Activated CD4-positive, CD25-positive, alpha-beta regulatory T cell treated with anti-CD3 and anti-CD28 coated beads, Interleukin-2, amount 50 U/mL, for 72 hours (primary cell): ENCODE data around the gene SAMD3.
"Not testable (repeated sequence)": the region's sequence is repeated elsewhere in the genome, so short reads cannot be mapped to it uniquely, and the experiment has no call there.

Source experiments
- DNase-seq: peaks from one replicate; pipeline ENCODE4 v3.0.0; 2021

SAMD3 gene

DNA sequence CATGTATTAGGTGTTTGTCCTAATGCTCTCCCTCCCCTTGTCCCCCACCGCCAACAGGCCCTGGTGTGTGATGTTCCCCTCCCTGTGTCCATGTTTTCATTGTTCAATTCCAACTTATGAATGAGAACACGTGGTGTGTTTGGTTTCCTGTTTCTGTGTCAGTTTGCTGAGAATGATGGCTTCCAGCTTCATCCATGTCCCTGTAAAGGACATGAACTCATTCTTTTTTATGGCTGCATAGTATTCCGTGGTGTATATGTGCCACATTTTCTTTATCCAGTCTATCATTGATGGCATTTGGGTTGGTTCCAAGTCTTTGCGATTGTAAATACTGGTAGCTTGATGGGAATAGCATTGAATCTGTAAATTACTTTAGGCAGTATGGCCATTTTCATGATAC lies 52.6 kb downstream of the SAMD3 start:
- DNase-seq, result not testable (repeated sequence)

DNA sequence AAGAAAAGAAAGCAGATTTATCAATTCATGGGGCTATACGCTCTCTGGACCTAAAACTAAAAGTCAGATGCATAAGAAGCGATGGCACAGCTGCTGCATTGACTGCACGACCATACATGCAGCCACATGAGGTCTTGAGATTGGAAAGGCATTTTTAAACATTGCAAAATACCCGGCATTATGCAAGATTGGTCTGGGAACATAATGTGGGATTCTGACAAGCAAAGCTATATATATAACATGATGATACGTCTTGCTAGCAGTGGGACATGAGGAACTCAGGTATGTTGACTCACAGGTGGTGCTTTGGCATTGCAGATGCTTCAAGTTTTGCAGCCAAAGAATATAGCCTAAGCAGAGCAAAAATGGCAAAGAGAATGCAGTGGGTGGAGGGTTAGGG lies 55.1 kb downstream of the SAMD3 start:
- DNase-seq, result no peak

DNA sequence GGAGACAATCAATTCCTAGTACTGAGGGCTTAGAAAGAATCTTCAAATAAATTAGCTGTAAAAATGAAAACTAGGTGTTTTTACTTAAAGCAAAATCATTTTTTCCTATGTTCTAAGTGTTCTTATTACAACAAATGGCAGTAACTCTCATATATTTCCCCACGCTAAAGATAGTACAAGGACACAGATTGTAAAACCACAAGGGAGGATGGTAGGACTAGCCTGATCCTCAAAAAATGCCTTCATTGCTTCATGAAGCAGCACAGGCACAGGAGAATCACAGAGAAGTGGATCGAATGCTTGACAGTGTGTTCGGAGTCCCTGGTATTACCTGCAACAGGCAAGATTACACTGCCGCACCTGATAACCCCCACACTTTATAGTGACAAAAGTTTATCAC lies 58.5 kb downstream of the SAMD3 start:
- DNase-seq, result no peak

DNA sequence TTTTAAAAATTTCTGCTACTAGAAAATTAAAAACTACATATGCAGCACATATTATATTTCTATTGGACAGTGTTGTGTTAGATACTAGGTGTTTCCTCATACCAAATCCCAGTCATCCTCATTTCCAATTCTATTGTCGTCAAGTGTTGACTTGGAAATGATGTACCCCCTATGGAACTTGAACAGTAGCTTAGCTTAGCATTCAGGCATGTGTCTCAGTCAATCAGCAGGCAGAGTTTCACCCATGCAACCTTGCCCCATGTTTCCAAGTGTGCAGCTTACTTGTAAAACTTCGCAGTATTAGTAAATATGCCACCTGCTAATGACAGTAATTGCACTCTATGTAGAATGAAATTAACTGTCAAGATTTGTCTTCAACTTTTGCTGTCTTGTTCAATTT lies 59.5 kb downstream of the SAMD3 start:
- DNase-seq, result no peak

DNA sequence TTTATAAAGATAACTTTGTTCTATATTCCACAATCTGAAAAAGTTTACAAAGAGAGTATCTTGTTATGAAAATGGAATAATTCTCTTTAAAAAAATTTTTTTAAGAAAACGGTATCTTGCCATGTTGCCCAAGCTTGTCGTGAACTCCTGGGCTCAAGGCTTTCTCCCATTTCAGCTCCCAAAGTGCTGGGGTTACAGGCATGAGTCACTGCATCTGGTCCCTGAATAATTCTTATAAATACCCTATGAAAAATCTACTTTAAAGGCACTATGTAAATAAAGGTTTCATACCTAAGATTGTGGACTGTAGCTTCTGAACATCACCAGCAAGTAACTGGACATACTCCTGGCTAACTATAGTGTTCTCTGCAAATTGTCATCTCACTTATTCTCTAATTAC lies 60.3 kb downstream of the SAMD3 start:
- DNase-seq, result no peak

DNA sequence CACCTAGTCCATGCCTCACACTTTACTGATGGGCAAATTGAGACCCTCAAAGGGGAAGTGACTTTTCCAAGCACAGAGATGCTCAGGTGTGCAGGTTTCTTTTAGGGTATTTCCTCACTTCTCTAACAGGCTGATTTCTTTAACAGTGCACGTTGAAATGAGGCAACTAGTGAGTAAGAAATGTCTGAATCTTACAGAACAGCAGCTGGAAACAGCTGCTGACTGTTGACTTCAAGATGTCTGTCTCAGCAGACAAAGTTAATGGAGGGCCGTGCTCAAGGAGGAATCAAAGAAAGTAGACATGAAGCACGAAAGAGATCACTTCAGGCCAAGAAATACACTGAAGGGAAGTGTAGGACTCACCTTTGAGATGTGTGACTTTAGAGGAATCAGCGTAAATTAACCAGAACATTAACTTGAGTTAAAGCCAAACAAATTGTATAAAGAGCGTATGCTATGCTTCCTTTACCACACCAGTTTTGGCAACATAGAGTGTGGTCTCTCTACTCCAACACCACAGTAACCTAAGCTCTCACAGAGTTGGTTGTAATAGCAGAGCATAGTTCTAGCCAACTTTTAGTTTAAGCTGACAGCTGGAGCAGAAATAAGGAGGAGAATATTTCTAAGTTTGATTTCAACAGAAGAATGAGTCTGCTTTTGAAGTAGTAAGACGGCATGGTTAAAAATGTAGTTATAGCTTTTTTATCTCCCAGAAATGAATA lies 60.9 kb downstream of the SAMD3 start:
- DNase-seq, result no peak

DNA sequence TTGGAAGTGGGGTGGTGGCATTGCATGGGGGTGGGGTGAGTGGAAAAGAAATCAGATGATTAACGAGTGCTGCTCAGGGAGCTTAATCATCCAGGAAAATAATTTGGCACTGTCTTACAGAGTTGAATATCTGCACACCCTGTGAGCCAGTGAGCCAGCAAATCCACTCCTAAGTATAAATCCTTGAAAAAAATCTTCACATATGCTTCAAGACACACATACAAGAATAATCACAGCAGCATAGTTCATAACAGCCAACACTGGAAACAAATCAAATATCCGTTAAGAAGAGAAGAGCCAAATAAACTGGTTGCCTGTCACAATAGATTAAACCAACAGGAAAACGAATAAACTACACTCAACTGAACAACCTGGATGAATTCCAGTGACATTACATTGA lies 62.8 kb downstream of the SAMD3 start:
- DNase-seq, result no peak

DNA sequence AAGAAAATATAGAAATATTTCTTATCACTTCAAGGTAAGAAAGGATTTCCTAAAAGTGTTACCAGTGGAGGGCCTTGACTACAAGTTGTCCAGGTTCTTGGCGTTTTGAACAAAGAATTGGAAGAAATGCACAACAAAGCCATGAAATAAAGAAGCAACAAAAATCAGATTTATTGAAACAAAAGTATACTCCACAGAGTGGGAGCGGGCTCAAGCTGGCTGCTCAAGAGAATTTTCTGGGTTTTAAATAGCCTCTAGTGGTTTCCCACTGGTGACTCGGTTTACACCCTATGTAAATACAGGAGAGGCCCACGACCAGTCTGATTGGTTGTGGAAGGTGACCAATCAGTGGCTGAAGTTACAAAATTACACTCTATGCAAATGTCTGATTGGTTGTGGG lies 64.2 kb downstream of the SAMD3 start:
- DNase-seq, result no peak

DNA sequence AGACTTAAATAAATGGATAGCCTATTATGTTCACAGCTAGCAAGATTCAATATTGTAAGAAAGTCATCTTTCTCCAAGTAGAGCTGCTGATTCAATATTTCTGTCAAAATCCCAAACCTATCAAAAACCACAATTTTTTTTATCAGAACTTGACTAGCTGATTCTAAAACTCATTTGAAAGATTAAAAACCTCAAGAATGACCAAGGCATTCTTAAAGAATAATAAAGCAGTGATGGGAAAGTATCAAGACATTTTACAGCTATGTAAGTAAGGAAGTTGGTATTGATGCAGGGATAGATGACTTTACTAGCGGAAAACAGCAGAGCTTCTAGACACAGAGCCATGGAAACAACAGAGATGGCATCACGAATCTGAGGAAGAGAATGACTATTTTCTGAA lies 64.7 kb downstream of the SAMD3 start:
- DNase-seq, result no peak

DNA sequence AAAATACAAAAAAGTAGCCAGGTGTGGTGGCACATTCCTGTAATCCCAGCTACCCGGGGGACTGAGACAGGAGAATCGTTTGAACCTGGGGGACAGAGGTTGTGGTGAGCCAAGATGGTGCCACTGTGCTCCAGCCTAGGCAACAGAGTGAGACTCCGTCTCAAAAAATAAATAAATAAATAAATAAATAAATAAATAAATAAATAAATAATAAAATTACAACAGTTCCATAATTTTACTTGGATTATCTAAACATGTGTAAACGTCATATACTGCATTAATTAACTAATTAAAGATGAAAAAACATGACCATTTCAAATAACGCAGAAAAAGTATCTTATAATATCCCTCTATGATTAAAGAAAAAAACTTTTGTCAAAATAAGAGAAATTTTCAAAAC lies 65.8 kb downstream of the SAMD3 start:
- no peak for DNase-seq

DNA sequence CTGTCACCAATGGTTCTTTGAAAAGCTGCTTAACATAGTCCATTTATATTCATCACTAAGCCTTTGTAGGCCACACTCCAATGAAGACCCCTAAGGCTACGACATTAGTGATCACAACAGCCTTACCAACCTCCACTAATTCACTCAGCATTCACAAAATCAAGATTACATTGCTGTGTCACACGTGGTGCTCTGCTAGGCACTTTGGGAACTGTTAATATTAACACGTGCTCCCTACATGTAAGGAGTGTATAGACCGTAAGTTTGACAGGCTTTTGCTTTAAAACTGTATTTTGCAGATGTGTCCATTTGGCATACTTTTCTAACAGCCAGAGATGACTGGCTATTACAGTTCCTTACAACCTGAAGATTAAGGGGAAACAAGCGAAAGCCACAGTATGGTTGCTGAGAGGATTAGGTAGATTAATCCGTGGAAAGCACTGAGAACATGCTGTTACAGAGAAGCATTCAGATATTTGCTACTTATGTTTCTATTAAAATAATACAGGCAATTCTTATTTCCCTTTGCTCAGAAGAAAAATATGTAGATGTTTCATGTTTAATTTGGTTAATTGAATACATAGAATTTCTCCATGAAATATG lies 69.7 kb downstream of the SAMD3 start:
- DNase-seq, result no peak

DNA sequence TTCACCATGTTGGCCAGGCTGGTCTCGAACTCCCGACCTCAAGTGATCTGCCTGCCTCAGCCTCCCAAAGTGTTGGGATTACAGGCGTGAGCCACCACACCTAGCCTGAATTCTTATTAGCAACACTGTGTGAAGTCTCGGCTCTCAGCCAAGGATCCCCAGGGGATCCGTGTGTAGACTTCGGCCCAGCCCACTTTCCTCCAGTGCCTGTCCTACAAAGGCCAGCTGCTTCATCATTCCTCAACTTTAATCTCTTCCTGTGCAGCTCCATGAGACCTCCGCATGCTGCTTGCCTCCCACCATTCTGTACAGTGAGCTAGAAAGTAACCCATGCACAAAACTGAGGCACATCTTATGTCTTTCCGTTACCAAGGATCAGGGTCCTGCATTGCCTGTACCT lies 71.8 kb downstream of the SAMD3 start:
- DNase-seq, result no peak

DNA sequence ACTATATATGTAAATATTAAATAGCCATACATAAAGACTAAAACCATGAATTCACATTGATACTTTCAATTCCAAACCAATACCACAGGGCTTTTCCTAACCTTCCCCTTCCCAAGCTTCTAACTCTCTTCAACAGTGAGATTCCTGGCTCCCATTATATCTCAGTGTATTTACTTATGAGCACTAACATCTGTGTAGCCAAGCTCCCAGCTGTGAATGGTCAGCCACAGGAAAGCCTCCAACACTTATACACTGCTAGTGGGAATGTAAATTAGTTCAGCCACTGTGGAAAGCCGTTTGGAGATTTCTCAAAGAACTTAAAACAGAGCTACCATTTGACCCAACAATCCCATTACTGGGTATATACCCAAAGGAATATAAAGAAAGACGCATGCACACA lies 73.7 kb downstream of the SAMD3 start:
- DNase-seq, result not testable (repeated sequence)

DNA sequence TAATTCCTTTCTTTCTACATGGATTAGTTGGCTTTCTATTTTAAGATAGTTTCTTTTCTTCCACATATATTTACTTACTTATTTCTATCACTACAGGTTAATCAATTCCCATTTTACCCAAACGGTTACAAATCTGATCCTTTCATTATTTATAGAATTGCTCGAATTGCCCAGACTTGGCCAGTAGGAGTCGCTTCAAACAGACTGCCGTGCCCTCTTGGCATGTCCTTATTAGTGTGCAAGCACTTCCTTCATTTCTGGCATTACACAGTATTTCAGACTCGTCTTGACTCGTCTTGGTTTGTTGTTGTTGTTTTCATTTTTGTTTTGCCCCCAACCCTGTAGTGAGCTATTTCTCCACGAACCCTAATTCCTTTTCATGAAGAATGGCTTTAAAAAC lies 74.6 kb downstream of the SAMD3 start:
- DNase-seq, result no peak

DNA sequence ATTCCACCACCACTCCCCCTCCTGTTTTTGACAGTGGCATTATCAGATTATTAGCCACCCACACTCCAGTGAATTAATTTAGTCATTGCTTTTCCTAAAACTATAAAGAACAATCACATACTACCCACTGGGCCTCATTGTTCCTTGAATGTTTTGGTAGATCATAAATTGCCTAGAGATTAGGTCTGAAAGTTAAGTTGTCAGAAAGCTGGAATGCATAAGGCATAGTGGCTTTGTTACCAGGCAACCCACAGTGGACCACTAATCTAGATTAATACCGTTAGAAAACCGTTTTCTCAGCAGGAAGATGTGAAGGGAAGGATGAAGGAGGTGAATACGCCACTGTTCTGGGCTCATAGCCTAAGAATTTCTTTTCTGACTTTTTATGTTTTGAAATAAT lies 75.6 kb downstream of the SAMD3 start:
- no peak for DNase-seq

DNA sequence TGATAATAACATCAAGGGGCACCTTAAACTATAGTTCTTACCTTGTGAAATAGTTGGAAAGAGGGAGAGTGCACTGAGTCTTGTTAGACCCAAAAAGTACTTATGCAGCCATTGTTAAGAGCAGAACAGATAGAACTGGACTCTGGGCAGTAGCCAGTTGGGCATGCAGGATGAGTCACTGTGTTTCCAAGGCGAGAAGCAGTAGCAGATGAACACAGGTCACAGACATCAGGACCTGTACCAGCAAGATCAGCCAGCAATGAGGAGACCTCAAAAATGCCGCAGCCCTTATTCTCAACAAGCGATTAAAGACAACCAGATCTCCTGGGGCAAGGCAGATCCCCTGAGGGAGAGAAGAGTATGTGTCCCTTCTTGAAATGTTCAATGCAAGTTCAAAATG lies 79.0 kb downstream of the SAMD3 start:
- no peak for DNase-seq

DNA sequence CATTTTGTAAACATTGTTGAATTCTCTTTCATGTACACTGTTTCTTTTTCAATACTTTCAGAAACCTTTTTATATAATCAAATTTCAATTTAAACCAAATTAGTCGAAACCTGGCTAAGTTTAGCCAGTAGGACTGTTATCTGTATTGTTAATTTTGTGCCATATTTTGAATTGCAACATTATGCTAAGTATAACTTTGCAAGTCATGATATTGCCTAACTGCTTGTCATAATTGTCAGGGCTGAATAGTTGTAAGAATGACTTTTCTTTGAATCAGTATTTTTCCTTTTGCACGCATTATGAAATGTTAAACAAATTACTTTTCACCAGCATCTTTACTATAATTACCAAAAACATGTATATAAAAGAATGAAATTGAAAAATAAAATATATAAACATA lies 82.7 kb downstream of the SAMD3 start:
- DNase-seq, result no peak

DNA sequence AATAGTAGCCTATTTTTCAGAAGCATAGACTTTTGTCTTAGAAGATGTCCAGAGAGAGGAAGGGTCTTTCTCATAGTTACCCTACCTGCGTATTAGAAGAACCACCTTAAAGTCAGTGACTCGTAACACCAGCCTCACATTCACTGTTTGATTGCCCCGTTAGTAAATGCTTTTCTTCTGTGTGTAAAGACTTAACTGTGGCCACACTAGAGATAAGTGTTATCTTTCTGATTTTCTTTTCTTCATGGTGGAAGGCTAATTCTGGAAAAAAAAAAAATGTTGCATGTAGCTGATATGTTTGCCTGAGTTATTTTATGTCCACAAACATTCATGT lies 83.9 kb downstream of the SAMD3 start:
- DNase-seq, result no peak

DNA sequence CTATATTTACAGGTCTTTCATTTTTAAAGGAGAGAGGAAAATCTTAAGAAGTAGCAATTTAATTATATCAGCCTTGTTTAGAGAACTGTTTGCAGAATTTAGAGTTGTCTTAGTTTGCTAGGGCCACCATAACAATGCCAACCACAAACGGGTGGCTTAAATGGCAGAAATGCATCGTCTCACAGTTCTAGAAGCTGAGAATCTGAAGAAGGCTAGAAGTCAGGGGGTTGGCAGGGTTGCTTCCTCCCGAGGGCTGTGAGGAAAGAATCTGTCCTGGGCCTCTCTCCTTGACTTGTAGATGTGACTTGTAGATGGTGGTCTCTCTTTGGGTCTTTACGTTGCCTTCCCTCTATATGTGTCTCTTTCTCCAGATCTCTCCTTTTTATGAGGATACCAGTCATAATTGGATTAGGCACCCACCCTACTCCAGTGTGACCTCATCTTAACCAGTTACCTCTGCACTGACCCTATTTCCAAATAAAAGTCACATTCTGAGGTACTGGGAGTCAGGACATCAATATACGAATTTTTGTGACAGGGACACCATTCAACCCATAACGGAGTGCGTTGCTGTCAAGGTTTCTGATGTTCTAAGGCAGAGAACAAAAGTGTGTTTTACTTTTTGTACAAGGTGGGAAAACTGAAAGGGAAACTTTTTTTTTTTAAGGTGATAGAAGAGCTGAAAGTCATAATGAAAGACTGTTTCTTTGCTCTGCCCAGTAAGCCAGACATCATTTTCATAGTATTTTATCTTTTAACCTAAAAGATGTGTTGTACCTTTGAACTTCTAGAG lies 84.4 kb downstream of the SAMD3 start:
- DNase-seq, result no peak

DNA sequence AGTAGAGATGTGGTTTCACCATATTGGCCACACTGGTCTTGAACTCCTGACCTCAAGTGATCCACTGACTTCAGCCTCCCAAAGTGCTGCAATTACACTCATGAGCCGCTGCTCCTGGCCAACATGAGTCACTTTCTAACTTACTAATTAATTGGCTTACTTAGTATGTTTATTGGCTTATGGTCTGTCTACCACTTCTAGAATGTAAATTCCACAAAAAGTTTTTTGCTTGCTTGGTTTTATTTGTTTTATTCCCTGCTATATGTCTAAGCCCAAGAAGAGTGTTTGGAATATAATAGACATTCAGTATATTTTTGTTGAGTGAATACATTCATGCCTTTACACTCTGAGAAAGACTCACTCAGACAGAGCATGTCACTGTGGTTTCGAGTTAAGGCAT lies 86.0 kb downstream of the SAMD3 start:
- no peak for DNase-seq

DNA sequence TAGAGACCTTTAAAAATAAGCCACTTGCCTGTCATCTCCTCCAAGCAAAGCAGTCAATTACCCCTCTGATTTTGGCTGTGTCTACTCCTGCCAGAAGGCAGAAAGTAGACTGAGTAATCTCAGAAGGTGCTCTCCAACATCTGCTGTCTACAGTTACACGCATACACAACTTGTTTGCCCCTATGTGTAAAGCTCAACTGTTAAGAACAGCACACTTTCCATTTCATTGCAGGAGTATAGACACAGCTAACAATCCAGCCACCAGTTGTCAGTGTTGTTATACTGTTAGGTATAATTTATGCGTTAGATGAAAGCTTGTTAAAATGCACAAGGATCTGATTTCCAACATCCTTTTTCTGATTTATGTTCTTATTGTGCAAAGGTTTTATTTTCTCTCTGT lies 88.2 kb downstream of the SAMD3 start:
- no peak for DNase-seq

DNA sequence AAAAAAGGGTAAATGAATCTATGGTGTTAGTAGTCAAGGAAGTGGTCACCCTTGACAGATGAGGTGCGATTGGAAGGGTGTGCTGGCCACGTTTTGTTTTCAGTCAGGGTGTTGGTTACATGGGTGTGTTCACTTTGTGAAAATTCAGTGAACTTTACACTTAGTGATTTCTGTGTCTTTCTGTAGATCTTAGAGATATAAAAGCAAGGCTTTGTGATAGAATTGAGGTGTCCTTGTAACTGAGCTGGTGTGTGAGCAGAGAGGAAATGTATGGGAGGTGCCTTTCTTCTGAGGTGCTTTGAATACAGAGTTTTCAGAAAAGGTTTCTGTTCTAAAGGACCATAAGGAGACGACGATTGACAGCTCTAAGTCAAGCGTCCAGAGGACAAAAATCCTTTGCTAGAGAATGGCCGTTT lies 90.5 kb downstream of the SAMD3 start:
- DNase-seq, result no peak

DNA sequence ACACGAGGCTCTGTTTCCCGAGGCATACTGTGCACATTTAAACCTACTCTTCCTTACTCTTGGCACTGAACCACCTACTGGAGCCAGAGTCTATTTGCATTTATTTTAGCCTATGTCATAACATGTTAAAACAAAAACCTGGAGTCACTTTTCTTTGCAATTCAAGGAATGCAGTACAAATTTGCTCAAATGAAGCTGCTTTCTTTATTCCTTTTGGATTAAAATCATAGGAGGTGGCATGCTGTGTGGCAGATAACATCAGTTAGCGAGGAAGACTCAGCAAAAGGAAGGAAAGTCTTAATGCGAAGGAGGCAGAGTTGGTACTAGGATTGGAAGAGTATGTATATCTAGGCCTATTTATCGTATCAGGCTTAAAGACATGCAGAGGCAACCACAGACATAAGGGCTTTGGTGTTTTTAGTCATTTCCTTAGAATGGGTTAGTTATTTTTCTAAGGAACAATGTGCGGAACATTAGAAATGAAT lies 92.9 kb downstream of the SAMD3 start:
- DNase-seq, result no peak

DNA sequence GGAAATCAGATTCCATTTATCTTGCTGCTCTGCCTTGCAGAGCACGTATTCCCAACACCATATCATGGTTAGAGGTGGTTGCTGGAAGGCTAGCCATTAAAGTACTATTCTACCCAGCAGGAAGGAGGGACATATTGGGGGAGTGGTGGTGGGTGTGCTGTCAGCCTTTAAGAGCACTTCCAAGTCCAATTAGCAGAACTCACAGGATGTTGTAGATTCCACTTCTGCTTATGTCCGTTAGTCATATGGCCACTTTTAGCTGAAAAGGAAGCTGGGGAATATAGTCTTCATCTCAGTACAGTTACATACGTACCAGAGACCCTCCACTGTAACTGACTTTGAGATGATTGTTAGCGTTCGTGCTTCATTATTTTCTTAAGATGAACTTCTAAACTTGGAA lies 94.4 kb downstream of the SAMD3 start:
- DNase-seq, result no peak
